K562 (cell line): ENCODE results near the gene CDCA7. TPM values are rescaled to one million over a fixed set of nuclear protein-coding genes. Genes with fewer than 3 reads are reported as not detected.

Experiments used
- ATF2 ChIP-seq: sonication (generic); formaldehyde crosslinking; IDR thresholded peaks from 2 replicates; pipeline ENCODE4 v1.8.1; 2022; ENCODE audit warnings: missing genetic modification reagents
- BACH1 ChIP-seq: fragments of 200-800 bp; sonication (Bioruptor generic); IDR thresholded peaks from 2 replicates; pipeline ENCODE4 v1.6.1; 2016; ENCODE audit warnings: missing genetic modification characterization, missing compliant biosample characterization
- BMI1 ChIP-seq: fragments of 150-350 bp; IDR thresholded peaks from 2 replicates; pipeline ENCODE4 v1.6.1; 2014; ENCODE audit warnings: low read length
- FOXJ3 ChIP-seq: sonication (generic); formaldehyde crosslinking; IDR thresholded peaks from 2 replicates; pipeline ENCODE4 v1.4.0; 2020; ENCODE audit warnings: mild to moderate bottlenecking, missing genetic modification reagents
- GABPB2 ChIP-seq: fragments of 250-450 bp; sonication (Bioruptor Pico); conservative IDR thresholded peaks from 2 replicates; pipeline ENCODE4 v1.5.1; 2021; ENCODE audit warnings: mild to moderate bottlenecking
- HNRNPH1 ChIP-seq: fragments of 200-400 bp; formaldehyde crosslinking; optimal IDR thresholded peaks from 2 replicates; pipeline ENCODE3; 2017; ENCODE audit warnings: low read depth, mild to moderate bottlenecking, low read length, moderate library complexity
- HSF4 ChIP-seq: fragments of 250-450 bp; sonication (Bioruptor Pico); IDR thresholded peaks from 2 replicates; pipeline ENCODE4 v2.1.2; 2022; ENCODE audit warnings: mild to moderate bottlenecking, moderate library complexity, borderline replicate concordance
- JUND ChIP-seq, 2 experiments: IDR thresholded peaks; 2 replicates in 1 of 2; 3 replicates in 1 of 2; pipeline ENCODE4 v1.6.1; 2011; ENCODE audit warnings: borderline replicate concordance in 2 of 2, low read depth in 2 of 2, low read length in 2 of 2, improper control_type of control experiment in 1 of 2, missing biosample characterization in 1 of 2, missing genetic modification characterization in 1 of 2, missing genetic modification reagents in 1 of 2
- KLF13 ChIP-seq: fragments of 450-650 bp; IDR thresholded peaks from 2 replicates; pipeline ENCODE4 v1.6.1; 2016; ENCODE audit warnings: missing genetic modification characterization, low read depth, mild to moderate bottlenecking, missing compliant biosample characterization, moderate library complexity, borderline replicate concordance
- MCM2 ChIP-seq: fragments of 450-650 bp; IDR thresholded peaks from 2 replicates; pipeline ENCODE4 v1.6.1; 2017; ENCODE audit warnings: low read depth, mild to moderate bottlenecking
- MCM7 ChIP-seq, 2 experiments: fragments of 450-650 bp; IDR thresholded peaks; 2 replicates each; pipeline ENCODE4 v1.6.1; 2016 to 2018
- NCOA2 ChIP-seq, 2 experiments: fragments of 450-650 bp; IDR thresholded peaks; 2 replicates each; pipeline ENCODE4 v1.6.1; 2018; ENCODE audit warnings: mild to moderate bottlenecking in 2 of 2, moderate library complexity in 1 of 2; ENCODE audit not compliant: partially characterized antibody in 2 of 2
- PBX2 ChIP-seq, 2 experiments: IDR thresholded peaks in 1 of 2; conservative IDR thresholded peaks in 1 of 2; 2 replicates each; pipeline ENCODE4 v1.6.1; 2016; ENCODE audit warnings: low read depth in 2 of 2, mild to moderate bottlenecking in 1 of 2, missing compliant biosample characterization in 1 of 2, missing genetic modification characterization in 1 of 2, moderate library complexity in 1 of 2
- PHF21A ChIP-seq: fragments of 450-650 bp; IDR thresholded peaks from 2 replicates; pipeline ENCODE4 v1.6.1; 2017; ENCODE audit warnings: low read depth, borderline replicate concordance
- POLR2H ChIP-seq: IDR thresholded peaks from 2 replicates; pipeline ENCODE4 v1.6.1; 2016; ENCODE audit warnings: missing genetic modification characterization, low read depth, mild to moderate bottlenecking, control low read depth, missing compliant biosample characterization, moderate library complexity
- RCOR1 ChIP-seq, 2 experiments: IDR thresholded peaks; 2 replicates each; pipeline ENCODE4 v1.6.1; 2012; ENCODE audit warnings: low read depth in 2 of 2, low read length in 2 of 2, borderline replicate concordance in 1 of 2, improper control_type of control experiment in 1 of 2
- SAFB2 ChIP-seq: fragments of 200-400 bp; formaldehyde crosslinking; IDR thresholded peaks from 2 replicates; pipeline ENCODE4 v1.6.1; 2018; ENCODE audit warnings: borderline replicate concordance, low read length, low read depth, moderate library complexity; ENCODE audit not compliant: severe bottlenecking
- SMAD4 ChIP-seq: fragments of 250-450 bp; sonication (Bioruptor Pico); conservative IDR thresholded peaks from 2 replicates; pipeline ENCODE4 v1.8.0; 2021; ENCODE audit warnings: inconsistent platforms, mild to moderate bottlenecking, moderate library complexity
- USF1 ChIP-seq: sonication (generic); formaldehyde crosslinking; IDR thresholded peaks from 2 replicates; pipeline ENCODE4 v1.9.0; 2022; ENCODE audit warnings: mild to moderate bottlenecking, missing genetic modification reagents
- ZEB2 ChIP-seq: fragments of 450-650 bp; IDR thresholded peaks from 2 replicates; pipeline ENCODE4 v1.6.1; 2016
- ZNF282 ChIP-seq: sonication (generic); formaldehyde crosslinking; IDR thresholded peaks from 2 replicates; pipeline ENCODE4 v1.8.1; 2023; ENCODE audit warnings: missing genetic modification reagents
- polyA plus RNA-seq, 8 experiments: library from polyadenylated mRNA; depleted of rRNA in 4 of 8; stranded (reverse) in 5 of 8; unstranded in 3 of 8; fragments of >200 nt; fragmentation: Nextera tagmentation in 2 of 8; fragmentation: Illumina TruSeq in 1 of 8; extraction: Ambion mirVana in 2 of 8; extraction: Trizol in 1 of 8; gene quantifications; 2 replicates each; pipeline versions ENCODE4 v1.2.1 to v1.2.3, GENCODE V29; 2011 to 2014; ENCODE audit warnings: inconsistent platforms in 1 of 8, missing spikeins in 1 of 8
- total RNA-seq, 7 experiments: library from RNA; depleted of rRNA in 6 of 7; stranded (reverse); fragments of >200 nt in 6 of 7; fragmentation: Illumina TruSeq in 2 of 7; extraction: Trizol in 2 of 7; gene quantifications; 2 replicates each; pipeline versions ENCODE4 v1.2.1 to v1.2.3, GENCODE V29; 2011 to 2021; ENCODE audit warnings: low replicate concordance in 1 of 7
- TF ChIP-seq, protein P1 (sequence below): fragments of 450-650 bp; formaldehyde crosslinking; IDR thresholded peaks from 2 replicates; pipeline ENCODE4 v1.4.0; 2022; ENCODE audit warnings: missing genetic modification characterization

The CDCA7 gene
- total and polyA plus RNA-seq, 9 of the 15 experiments (the other 6 are each of a cell fraction or from before 2014, with no cell fraction given): 28.5 to 122 (median 51.0) TPM

- TF ChIP-seq PBX2 (CRISPR knock-in tag; IDR thresholded peaks at IDR 0.05; ENCODE audit: low read depth) (no peak), PBX2 (tag; conservative IDR thresholded peaks at IDR 0.05; ENCODE audit: low read depth) (no peak), BACH1 (no peak), HSF4 (CRISPR knock-in tag) (no peak), BMI1 (0 out of 2 replicates have a peak, but pooled peaks have one; percentile 22), PHF21A (no peak), HNRNPH1 (no peak), MCM2 (no peak), SMAD4 (CRISPR knock-in tag) (no peak), RCOR1 (IDR thresholded peaks at IDR 0.05; ENCODE audit: borderline replicate concordance in 1 of 2, low read depth in 2 of 2, low read length in 2 of 2) (peak; percentile 40 to 95; a peak in 3 of 4 replicates), ATF2 (CRISPR knock-in tag) (no peak), SAFB2 (no peak), FOXJ3 (no peak), GABPB2 (CRISPR knock-in tag) (no peak), JUND (IDR thresholded peaks at IDR 0.05; ENCODE audit: borderline replicate concordance, low read depth, low read length) (0 out of 2 replicates have a peak, but pooled peaks have one; percentile 4), JUND (tag; IDR thresholded peaks at IDR 0.05; ENCODE audit: borderline replicate concordance, low read depth, low read length) (no peak), POLR2H (no peak), USF1 (no peak), KLF13 (tag) (no peak), ZNF282 (CRISPR knock-in tag) (no peak), MCM7 (IDR thresholded peaks at IDR 0.05) (no peak), NCOA2 (IDR thresholded peaks at IDR 0.05; ENCODE audit: partially characterized antibody in 2 of 2) (no peak), ZEB2 (0 out of 2 replicates have a peak, but pooled peaks have one; percentile 49)
- TF ChIP-seq, protein P1, sequence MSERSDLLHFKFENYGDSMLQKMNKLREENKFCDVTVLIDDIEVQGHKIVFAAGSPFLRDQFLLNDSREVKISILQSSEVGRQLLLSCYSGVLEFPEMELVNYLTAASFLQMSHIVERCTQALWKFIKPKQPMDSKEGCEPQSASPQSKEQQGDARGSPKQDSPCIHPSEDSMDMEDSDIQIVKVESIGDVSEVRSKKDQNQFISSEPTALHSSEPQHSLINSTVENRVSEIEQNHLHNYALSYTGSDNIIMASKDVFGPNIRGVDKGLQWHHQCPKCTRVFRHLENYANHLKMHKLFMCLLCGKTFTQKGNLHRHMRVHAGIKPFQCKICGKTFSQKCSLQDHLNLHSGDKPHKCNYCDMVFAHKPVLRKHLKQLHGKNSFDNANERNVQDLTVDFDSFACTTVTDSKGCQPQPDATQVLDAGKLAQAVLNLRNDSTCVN (CRISPR knock-in tag): 0 out of 2 replicates have a peak, but pooled peaks have one; percentile 10
Observed at GRCh38 chr2:173354073-173354581, 545 bp upstream of the CDCA7 start (continued).
